Cardiac fibroblast (primary cell): ENCODE measurements around the gene ITGA7.
A peak's percentile ranks its signal among the peaks of the same experiment; 100 is the strongest.

Experiments used
- DNase-seq, 2 donors: peaks; one replicate each; pipeline versions ENCODE4 v3.0.0 to v3.0.0-alpha.2; 2010; ENCODE audit warnings: low read depth in 2 of 2
- H3K4me3 ChIP-seq, 2 donors: replicated peaks in 1 of 2; 1 replicate in 1 of 2; 2 replicates in 1 of 2; pipeline ENCODE4 v1.5.1; 2011; ENCODE audit warnings: low read depth in 2 of 2, low read length in 2 of 2, mild to moderate bottlenecking in 2 of 2, moderate library complexity in 1 of 2
- CTCF ChIP-seq: IDR thresholded peaks from one replicate; pipeline ENCODE4 v1.5.1; 2011; ENCODE audit warnings: low read depth, mild to moderate bottlenecking, low read length, inconsistent platforms

The ITGA7 gene

GRCh38 chr12:55717011-55718007 lies 9.6 kb upstream of the ITGA7 start:
- TF ChIP-seq CTCF, result no peak
- H3K4me3 ChIP-seq, result peak overlapping the region; percentile 66 to 72
- DNase-seq, result peak in 1 of 2 donors; percentile 75

GRCh38 chr12:55716582-55716957 lies 8.9 kb upstream of the ITGA7 start:
- DNase-seq, result no peak
- H3K4me3 ChIP-seq, result peak overlapping the region; percentile 66 to 72
- TF ChIP-seq CTCF, result peak; percentile 0

- no peak for TF ChIP-seq CTCF
- H3K4me3 ChIP-seq, result peak within 1 kb of the TSS; percentile 66 to 72
- peak; percentile 91 to 95 for DNase-seq
These were observed 8.3 kb upstream of the ITGA7 start, which contains the start of gene BLOC1S1 for GRCh38 chr12:55715833-55716581. Gene BLOC1S1 (plus strand): TSS chr12:55716046. CDS start chr12:55716052, 6 bp downstream.

- peak overlapping the region; percentile 66 to 72 for H3K4me3 ChIP-seq
- DNase-seq, result no peak
- TF ChIP-seq CTCF, result no peak
These were observed 7.6 kb upstream of the ITGA7 start for GRCh38 chr12:55715169-55715764.

- TF ChIP-seq CTCF, result no peak
- DNase-seq, result peak; percentile 84 to 93
- no peak overlapping the region for H3K4me3 ChIP-seq
These were observed 6.0 kb upstream of the ITGA7 start for GRCh38 chr12:55713721-55714120.

GRCh38 chr12:55712700-55713415 lies 5.2 kb upstream of the ITGA7 start:
- peak in 1 of 2 donors; percentile 68 for DNase-seq
- no peak overlapping the region for H3K4me3 ChIP-seq
- TF ChIP-seq CTCF, result no peak
